Stimulated activated naive B cell treated with anti-CD40 and anti-IgM and Interleukin-4, amounts not matched to agents 10 μg/mL and 1 μg/mL and 100 μg/mL, for 72 hours (primary cell): ENCODE measurements around the gene MVK.
"Not testable (repeated sequence)": the region's sequence is repeated elsewhere in the genome, so short reads cannot be mapped to it uniquely, and the experiment has no call there.

ENCODE experiments used
- ATAC-seq, 2 donors: fragments of 150-1000 bp; cut with Tn5 transposase; replicated peaks; 2 replicates each; pipeline ENCODE4 v1.10.0; 2021; ENCODE audit warnings: moderate library complexity in 1 of 2
- DNase-seq: peaks from one replicate; pipeline ENCODE4 v3.0.0; 2021
- H3K27ac Mint-ChIP-seq: one replicate; pipeline ENCODE4 v1.8.0; 2022; ENCODE audit warnings: mild to moderate bottlenecking, mixed read lengths
- H3K27me3 Mint-ChIP-seq, 2 donors: one replicate each; pipeline ENCODE4 v1.8.0; 2022; ENCODE audit warnings: mixed read lengths in 2 of 2
- H3K36me3 Mint-ChIP-seq, 2 donors: one replicate each; pipeline ENCODE4 v1.8.0; 2022; ENCODE audit warnings: mixed read lengths in 2 of 2, mild to moderate bottlenecking in 1 of 2
- H3K4me1 Mint-ChIP-seq, 2 donors: one replicate each; pipeline ENCODE4 v1.8.0; 2022; ENCODE audit warnings: mixed read lengths in 2 of 2, mild to moderate bottlenecking in 1 of 2
- H3K4me3 Mint-ChIP-seq, 2 donors: one replicate each; pipeline ENCODE4 v1.8.0; 2022; ENCODE audit warnings: mild to moderate bottlenecking in 2 of 2, mixed read lengths in 2 of 2, moderate library complexity in 1 of 2
- H3K9me3 Mint-ChIP-seq, 2 donors: one replicate each; pipeline ENCODE4 v1.8.0; 2022; ENCODE audit warnings: mixed read lengths in 2 of 2, mild to moderate bottlenecking in 1 of 2

MVK gene

GRCh38 chr12:109596418-109597244, 23.0 kb downstream of the MVK start:
- H3K36me3 Mint-ChIP-seq, result peaks cover 26 to 34% of the 10 kb centered on the region in 2 donors
- peak overlapping the region in 1 of 2 donors; percentile 30 for H3K4me3 Mint-ChIP-seq
- no peaks in the 10 kb centered on the region for H3K9me3 Mint-ChIP-seq
- DNase-seq, result no peak
- H3K27ac Mint-ChIP-seq, result peak overlapping the region; percentile 47
- H3K4me1 Mint-ChIP-seq, result peaks cover 11 to 30% of the 10 kb centered on the region in 2 donors
- peak; percentile 37 to 45 for ATAC-seq
- no peaks in the 10 kb centered on the region for H3K27me3 Mint-ChIP-seq

GRCh38 chr12:109597414-109597794, 23.8 kb downstream of the MVK start:
- ATAC-seq, result peak in 1 of 2 donors; percentile 3
- H3K27ac Mint-ChIP-seq, result no peak overlapping the region
- peaks cover 21 to 30% of the 10 kb centered on the region in 2 donors for H3K36me3 Mint-ChIP-seq
- no peaks in the 10 kb centered on the region for H3K9me3 Mint-ChIP-seq
- H3K27me3 Mint-ChIP-seq, result no peaks in the 10 kb centered on the region
- no peak for DNase-seq
- H3K4me1 Mint-ChIP-seq, result peaks cover 11 to 30% of the 10 kb centered on the region in 2 donors
- no peak overlapping the region for H3K4me3 Mint-ChIP-seq

- DNase-seq (peak; percentile 41), ATAC-seq (peak; percentile 63 to 68)
- Mint-ChIP-seq H3K36me3 (peaks cover 16 to 25% of the 10 kb centered on the region in 2 donors), H3K27ac (no peak overlapping the region), H3K4me3 (no peak overlapping the region), H3K4me1 (peaks cover 11 to 30% of the 10 kb centered on the region in 2 donors), H3K9me3 (no peaks in the 10 kb centered on the region), H3K27me3 (no peaks in the 10 kb centered on the region)
Observed at GRCh38 chr12:109597795-109598427, 24.3 kb downstream of the MVK start.

- DNase-seq (no peak), ATAC-seq (no peak)
- peaks cover 13 to 23% of the 10 kb centered on the region in 2 donors for H3K36me3 Mint-ChIP-seq
- H3K27ac Mint-ChIP-seq, result peak overlapping the region; percentile 17
- no peaks in the 10 kb centered on the region for H3K27me3 Mint-ChIP-seq
- H3K9me3 Mint-ChIP-seq, result no peaks in the 10 kb centered on the region
- no peak overlapping the region for H3K4me3 Mint-ChIP-seq
- H3K4me1 Mint-ChIP-seq, result peaks cover 11 to 30% of the 10 kb centered on the region in 2 donors
Observed at GRCh38 chr12:109598428-109598854, 24.8 kb downstream of the MVK start.

GRCh38 chr12:109599087-109599486, 25.5 kb downstream of the MVK start:
- H3K9me3 Mint-ChIP-seq, result no peaks in the 10 kb centered on the region
- peaks cover 7 to 17% of the 10 kb centered on the region in 2 donors for H3K36me3 Mint-ChIP-seq
- H3K4me3 Mint-ChIP-seq, result no peak overlapping the region
- H3K27me3 Mint-ChIP-seq, result peaks cover 0 to 3% of the 10 kb centered on the region in 2 donors
- peaks cover 11 to 30% of the 10 kb centered on the region in 2 donors for H3K4me1 Mint-ChIP-seq
- DNase-seq (no peak), ATAC-seq (no peak)
- no peak overlapping the region for H3K27ac Mint-ChIP-seq

GRCh38 chr12:109600481-109600880, 26.9 kb downstream of the MVK start:
- no peak overlapping the region for H3K4me3 Mint-ChIP-seq
- no peaks in the 10 kb centered on the region for H3K9me3 Mint-ChIP-seq
- H3K36me3 Mint-ChIP-seq, result peaks cover 7 to 9% of the 10 kb centered on the region in 2 donors
- ATAC-seq (no peak), DNase-seq (no peak)
- no peak overlapping the region for H3K27ac Mint-ChIP-seq
- H3K4me1 Mint-ChIP-seq, result peaks cover 11 to 19% of the 10 kb centered on the region in 2 donors
- peaks cover 6 to 13% of the 10 kb centered on the region in 2 donors for H3K27me3 Mint-ChIP-seq

GRCh38 chr12:109600995-109601394, 27.4 kb downstream of the MVK start:
- no peaks in the 10 kb centered on the region for H3K9me3 Mint-ChIP-seq

GRCh38 chr12:109601557-109601956, 28.0 kb downstream of the MVK start:
- ATAC-seq (no peak), DNase-seq (no peak)
- H3K4me1 Mint-ChIP-seq, result peaks cover 8 to 17% of the 10 kb centered on the region in 2 donors
- H3K27ac Mint-ChIP-seq, result no peak overlapping the region
- H3K4me3 Mint-ChIP-seq, result no peak overlapping the region
- no peaks in the 10 kb centered on the region for H3K9me3 Mint-ChIP-seq
- peaks cover 3 to 9% of the 10 kb centered on the region in 2 donors for H3K36me3 Mint-ChIP-seq
- H3K27me3 Mint-ChIP-seq, result peaks cover 14 to 16% of the 10 kb centered on the region in 2 donors

More at GRCh38 chr12:109600995-109601394, 27.4 kb downstream of the MVK start:
- no peak overlapping the region for H3K4me3 Mint-ChIP-seq
- peaks cover 8 to 17% of the 10 kb centered on the region in 2 donors for H3K4me1 Mint-ChIP-seq
- ATAC-seq (no peak), DNase-seq (no peak)
- no peak overlapping the region for H3K27ac Mint-ChIP-seq
- peaks cover 3 to 9% of the 10 kb centered on the region in 2 donors for H3K36me3 Mint-ChIP-seq
- peaks cover 9 to 16% of the 10 kb centered on the region in 2 donors for H3K27me3 Mint-ChIP-seq

- not testable (repeated sequence) for ATAC-seq, H3K4me3 Mint-ChIP-seq, H3K9me3 Mint-ChIP-seq
Observed at GRCh38 chr12:109602132-109602531, 28.5 kb downstream of the MVK start.

GRCh38 chr12:109604132-109604585, 30.6 kb downstream of the MVK start:
- Mint-ChIP-seq H3K27ac (no peak overlapping the region), H3K36me3 (peaks cover 0 to 4% of the 10 kb centered on the region in 2 donors), H3K4me1 (no peaks in the 10 kb centered on the region), H3K4me3 (no peak overlapping the region), H3K27me3 (peaks cover 26 to 30% of the 10 kb centered on the region in 2 donors), H3K9me3 (no peaks in the 10 kb centered on the region)
- ATAC-seq (no peak), DNase-seq (no peak)

More at GRCh38 chr12:109602132-109602531, 28.5 kb downstream of the MVK start:
- Mint-ChIP-seq H3K27me3 (peaks cover 19 to 20% of the 10 kb centered on the region in 2 donors), H3K4me1 (peaks cover 5 to 12% of the 10 kb centered on the region in 2 donors)
- DNase-seq, H3K27ac Mint-ChIP-seq, H3K36me3 Mint-ChIP-seq: not testable (repeated sequence)

GRCh38 chr12:109605016-109605415, 31.4 kb downstream of the MVK start:
- Mint-ChIP-seq H3K9me3 (no peaks in the 10 kb centered on the region), H3K36me3 (peaks cover 0 to 4% of the 10 kb centered on the region in 2 donors), H3K27ac (no peak overlapping the region), H3K27me3 (peaks cover 26 to 38% of the 10 kb centered on the region in 2 donors), H3K4me3 (no peak overlapping the region), H3K4me1 (no peaks in the 10 kb centered on the region)
- DNase-seq (no peak), ATAC-seq (no peak)

- DNase-seq, result no peak
- H3K4me1 Mint-ChIP-seq, result no peaks in the 10 kb centered on the region
- peaks cover 0 to 4% of the 10 kb centered on the region in 2 donors for H3K36me3 Mint-ChIP-seq
- H3K27me3 Mint-ChIP-seq, result peaks cover 29 to 43% of the 10 kb centered on the region in 2 donors
- H3K4me3 Mint-ChIP-seq, result no peak overlapping the region
- H3K9me3 Mint-ChIP-seq, result no peaks in the 10 kb centered on the region
- H3K27ac Mint-ChIP-seq, result no peak overlapping the region
- no peak for ATAC-seq
Observed at GRCh38 chr12:109605599-109606228, 32.1 kb downstream of the MVK start.

GRCh38 chr12:109606320-109607028, 32.9 kb downstream of the MVK start:
- no peaks in the 10 kb centered on the region for H3K4me1 Mint-ChIP-seq

More at GRCh38 chr12:109606320-109607028, 32.9 kb downstream of the MVK start:
- H3K27me3 Mint-ChIP-seq, result peaks cover 31 to 50% of the 10 kb centered on the region in 2 donors
- H3K36me3 Mint-ChIP-seq, result peaks cover 0 to 1% of the 10 kb centered on the region in 2 donors
- no peak overlapping the region for H3K27ac Mint-ChIP-seq
- H3K4me3 Mint-ChIP-seq, result no peak overlapping the region
- ATAC-seq (no peak), DNase-seq (no peak)
- H3K9me3 Mint-ChIP-seq, result no peaks in the 10 kb centered on the region
